VCaP (cell line): ENCODE measurements around the gene ABCC9.

Experiments used
- H3K27ac ChIP-seq: fragments of 450-650 bp; 2 replicates; pipeline ENCODE4 v1.5.1; 2017
- CTCF ChIP-seq: fragments of 450-650 bp; conservative IDR thresholded peaks from 2 replicates; pipeline ENCODE4 v1.5.1; 2017; ENCODE audit warnings: mild to moderate bottlenecking, moderate library complexity

ABCC9 gene

GRCh38 chr12:21850419-21850818 is 90.8 kb downstream of the ABCC9 start:
- no peak overlapping the region for H3K27ac ChIP-seq
- TF ChIP-seq CTCF, result no peak

- H3K27ac ChIP-seq, result no peak overlapping the region
- TF ChIP-seq CTCF, result no peak
Measured at GRCh38 chr12:21849878-21850277, 91.3 kb downstream of the ABCC9 start.

GRCh38 chr12:21848192-21848591 is 93.0 kb downstream of the ABCC9 start:
- H3K27ac ChIP-seq, result no peak overlapping the region
- no peak for TF ChIP-seq CTCF

- no peak overlapping the region for H3K27ac ChIP-seq
- TF ChIP-seq CTCF, result no peak
Measured at GRCh38 chr12:21843795-21844194, 97.4 kb downstream of the ABCC9 start.

- H3K27ac ChIP-seq, result no peak overlapping the region
- TF ChIP-seq CTCF, result no peak
Measured at GRCh38 chr12:21839776-21840175, 101.5 kb downstream of the ABCC9 start.

GRCh38 chr12:21837847-21838246 is 103.4 kb downstream of the ABCC9 start:
- H3K27ac ChIP-seq, result no peak overlapping the region
- TF ChIP-seq CTCF, result no peak

- no peak for TF ChIP-seq CTCF
- no peak overlapping the region for H3K27ac ChIP-seq
Measured at GRCh38 chr12:21831791-21832344, 109.4 kb downstream of the ABCC9 start.
